DOHH2 (cell line): ENCODE measurements around the gene AFAP1L1.

Experiments used
- EZH2phosphoT487 ChIP-seq: fragments of 200-600 bp; sonication (generic); IDR thresholded peaks from 2 replicates; pipeline ENCODE4 v1.6.1; 2017; ENCODE audit warnings: borderline replicate concordance, mild to moderate bottlenecking, antibody characterized with exemption, low read length, moderate library complexity, mixed read lengths
- TF ChIP-seq, protein P1 (sequence below): fragments of 200-600 bp; sonication (generic); IDR thresholded peaks from one replicate; pipeline ENCODE4 v1.5.1; 2014; ENCODE audit warnings: antibody characterized with exemption, mild to moderate bottlenecking, low read depth, low read length; ENCODE audit not compliant: poor library complexity, severe bottlenecking

DNA sequence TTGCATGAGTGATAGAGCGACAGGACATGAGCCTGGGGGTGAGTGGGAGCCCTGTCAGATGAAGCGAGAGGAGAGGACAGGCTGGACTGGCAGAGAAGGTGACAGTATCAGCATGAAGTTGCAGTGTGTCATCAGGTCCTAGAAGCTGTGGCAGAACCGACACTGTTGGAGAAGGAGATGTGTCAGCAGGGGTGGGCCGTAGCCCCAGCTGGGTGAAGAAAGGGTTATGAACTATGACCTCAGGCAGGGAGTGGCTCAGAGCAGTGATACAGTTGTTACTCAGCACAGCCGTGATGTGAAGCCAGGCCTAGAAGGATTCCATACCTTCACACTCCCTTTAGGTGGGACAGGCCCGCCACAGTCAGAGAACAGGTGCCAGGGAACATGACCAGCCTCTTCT is 93.8 kb downstream of the AFAP1L1 start:
- TF ChIP-seq, protein P1, sequence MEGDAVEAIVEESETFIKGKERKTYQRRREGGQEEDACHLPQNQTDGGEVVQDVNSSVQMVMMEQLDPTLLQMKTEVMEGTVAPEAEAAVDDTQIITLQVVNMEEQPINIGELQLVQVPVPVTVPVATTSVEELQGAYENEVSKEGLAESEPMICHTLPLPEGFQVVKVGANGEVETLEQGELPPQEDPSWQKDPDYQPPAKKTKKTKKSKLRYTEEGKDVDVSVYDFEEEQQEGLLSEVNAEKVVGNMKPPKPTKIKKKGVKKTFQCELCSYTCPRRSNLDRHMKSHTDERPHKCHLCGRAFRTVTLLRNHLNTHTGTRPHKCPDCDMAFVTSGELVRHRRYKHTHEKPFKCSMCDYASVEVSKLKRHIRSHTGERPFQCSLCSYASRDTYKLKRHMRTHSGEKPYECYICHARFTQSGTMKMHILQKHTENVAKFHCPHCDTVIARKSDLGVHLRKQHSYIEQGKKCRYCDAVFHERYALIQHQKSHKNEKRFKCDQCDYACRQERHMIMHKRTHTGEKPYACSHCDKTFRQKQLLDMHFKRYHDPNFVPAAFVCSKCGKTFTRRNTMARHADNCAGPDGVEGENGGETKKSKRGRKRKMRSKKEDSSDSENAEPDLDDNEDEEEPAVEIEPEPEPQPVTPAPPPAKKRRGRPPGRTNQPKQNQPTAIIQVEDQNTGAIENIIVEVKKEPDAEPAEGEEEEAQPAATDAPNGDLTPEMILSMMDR, result no peak
- TF ChIP-seq EZH2phosphoT487, result no peak
